SH-SY5Y (cell line): ENCODE data around the gene ERFE.

ENCODE experiments used
- GATA2 ChIP-seq: IDR thresholded peaks from 2 replicates; pipeline ENCODE4 v1.6.1; 2011; ENCODE audit warnings: mild to moderate bottlenecking, low read depth, low read length
- GATA3 ChIP-seq: IDR thresholded peaks from 2 replicates; pipeline ENCODE4 v1.6.1; 2011; ENCODE audit warnings: low read depth, mild to moderate bottlenecking, low read length, moderate library complexity

DNA sequence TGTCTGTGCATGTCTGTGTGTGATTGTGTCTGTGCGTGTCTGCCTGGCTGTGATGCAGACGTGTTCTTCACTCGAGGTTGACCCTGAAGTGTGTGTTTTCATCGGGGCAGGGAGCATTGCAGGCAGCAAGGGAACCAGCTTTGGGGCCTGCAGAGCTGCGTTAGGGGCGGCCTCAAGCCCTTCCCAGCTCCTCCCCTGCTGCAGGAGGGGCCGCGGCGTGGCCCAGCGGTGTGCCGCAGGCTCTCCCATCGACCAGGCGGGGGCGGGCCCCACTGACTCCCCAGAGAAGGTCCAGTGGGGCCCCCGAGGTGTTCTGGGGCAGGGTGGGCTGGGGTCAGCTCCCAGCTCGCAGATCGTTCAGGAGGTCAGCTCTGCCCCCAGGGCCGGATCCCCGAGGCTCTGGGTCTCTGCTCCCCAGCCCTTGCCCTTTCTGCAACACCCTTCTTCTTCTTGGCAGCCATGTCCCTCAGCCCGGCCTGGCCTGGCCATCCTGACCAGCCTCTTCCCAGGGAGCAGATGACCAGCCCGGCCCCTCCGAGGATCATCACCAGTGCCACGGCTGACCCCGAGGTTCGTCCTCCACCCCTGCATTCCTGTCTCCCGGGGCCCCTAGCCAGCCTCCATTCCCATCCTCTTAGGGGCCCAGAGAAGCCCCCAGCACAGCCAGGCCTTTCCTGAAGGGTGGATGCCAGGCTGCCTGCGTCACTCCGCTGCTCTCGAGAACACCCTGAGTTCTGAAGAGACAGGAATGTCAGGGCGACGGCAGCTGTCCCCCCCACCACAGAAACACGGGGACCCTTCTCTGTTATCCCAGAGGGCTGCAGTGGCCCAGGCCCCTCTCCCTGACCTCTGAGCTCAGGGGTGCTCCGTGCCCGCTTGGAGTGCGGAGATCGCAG lies 31.4 kb upstream of the ERFE start:
- no peak for TF ChIP-seq GATA2
- TF ChIP-seq GATA3 = no peak
